NCI-H2227 (cell line): Measurements from ENCODE around the gene UST.

Experiments used
- DNase-seq: peaks from one replicate; lab custom pipeline; 2025; ENCODE audit not compliant: unreplicated experiment; lab: John Stamatoyannopoulos, UW

The UST gene

GRCh38 chr6:148799647-148800046 is 52.8 kb downstream of the UST start:
- no peak for DNase-seq

DNA sequence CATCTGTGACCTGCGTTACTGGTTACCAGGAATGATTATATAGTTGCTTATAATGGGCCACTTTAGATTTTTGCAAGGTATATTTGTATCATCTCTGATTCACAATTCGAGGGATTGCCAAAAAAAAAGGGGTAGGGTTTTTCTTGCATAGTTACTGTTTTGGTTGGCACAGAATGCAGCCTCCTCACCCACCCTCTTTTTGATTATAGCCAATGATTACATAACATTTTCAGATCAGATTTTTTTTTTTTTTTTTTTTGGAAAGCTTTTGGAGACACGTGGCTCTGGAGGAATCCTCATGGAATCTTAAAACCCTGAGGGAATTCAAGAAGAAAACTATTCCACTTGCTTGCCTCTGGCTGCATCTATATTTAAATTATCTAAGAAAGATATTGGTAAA is 53.7 kb downstream of the UST start:
- no peak for DNase-seq

- DNase-seq = no peak
These were observed 57.1 kb downstream of the UST start for GRCh38 chr6:148803979-148804378.

- no peak for DNase-seq
These were observed 58.9 kb downstream of the UST start for GRCh38 chr6:148805777-148806176.

DNA sequence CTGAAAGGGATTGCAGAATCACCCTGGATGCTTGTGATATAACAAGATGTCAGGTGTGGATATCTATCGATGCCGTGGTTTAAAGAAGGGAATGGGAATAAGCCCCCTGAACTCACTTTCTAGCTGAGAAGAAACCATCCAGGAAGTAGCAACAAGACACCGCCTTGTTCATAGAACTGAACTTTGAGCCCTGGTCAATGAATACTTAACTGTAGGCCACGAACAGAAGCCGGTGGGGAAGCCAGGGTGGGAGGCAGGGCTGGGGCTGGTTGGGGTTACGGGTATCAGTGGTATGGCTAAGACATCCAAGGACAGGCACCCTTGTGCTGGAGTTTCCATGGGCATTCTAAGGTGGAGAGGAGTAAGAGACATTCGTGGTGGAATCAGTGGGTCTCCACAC is 61.0 kb downstream of the UST start:
- DNase-seq = no peak

DNA sequence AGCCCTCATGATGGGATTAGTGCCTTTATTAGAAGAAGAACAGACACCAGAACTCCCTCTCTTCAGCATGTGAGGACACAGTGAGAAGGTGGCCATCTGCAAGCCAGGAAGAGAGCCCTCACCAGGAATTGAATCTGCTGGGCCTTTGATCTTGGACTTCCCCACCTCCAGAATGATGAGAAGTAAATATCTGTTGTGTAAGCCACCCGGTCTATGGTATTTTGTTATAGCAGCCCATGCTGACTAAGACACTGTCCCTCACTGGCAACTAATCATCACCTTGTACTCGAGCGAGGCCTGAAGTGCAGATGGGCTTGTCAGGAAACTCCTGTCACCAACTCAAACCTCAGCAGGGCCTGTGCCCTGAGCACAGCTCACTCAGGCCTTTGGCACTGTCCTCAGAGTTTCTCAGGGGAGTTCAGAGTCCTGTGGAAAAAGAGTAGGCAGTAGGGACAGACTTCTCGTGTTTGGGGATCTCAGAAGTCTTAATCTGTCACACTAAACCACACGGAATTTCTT is 62.0 kb downstream of the UST start:
- DNase-seq = no peak

DNA sequence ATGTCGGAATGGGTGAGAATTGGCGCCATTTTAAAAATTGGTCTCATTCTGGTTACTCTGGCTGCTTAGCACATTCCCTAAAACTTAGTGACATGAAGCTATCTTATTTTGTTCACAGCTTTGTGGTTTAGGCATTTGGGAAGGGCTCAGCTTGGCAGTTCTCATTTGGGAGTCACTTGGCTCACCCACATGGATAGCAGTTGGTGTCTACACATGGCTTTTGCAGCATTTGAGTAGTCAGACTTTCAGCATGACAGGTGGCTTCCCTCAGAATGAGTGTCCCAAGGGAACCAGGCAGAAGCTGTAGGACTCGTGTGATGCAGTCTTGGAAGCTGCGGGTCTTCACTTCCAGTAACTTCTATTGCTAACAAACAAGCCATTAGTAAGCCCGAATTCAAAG is 64.6 kb downstream of the UST start:
- DNase-seq = no peak

- no peak for DNase-seq
These were observed 67.4 kb downstream of the UST start for GRCh38 chr6:148814082-148814790.

GRCh38 chr6:148814869-148815268 is 68.0 kb downstream of the UST start:
- no peak for DNase-seq

- no peak for DNase-seq
These were observed 69.3 kb downstream of the UST start for GRCh38 chr6:148816117-148816516.

GRCh38 chr6:148817689-148818088 is 70.9 kb downstream of the UST start:
- DNase-seq = no peak

DNA sequence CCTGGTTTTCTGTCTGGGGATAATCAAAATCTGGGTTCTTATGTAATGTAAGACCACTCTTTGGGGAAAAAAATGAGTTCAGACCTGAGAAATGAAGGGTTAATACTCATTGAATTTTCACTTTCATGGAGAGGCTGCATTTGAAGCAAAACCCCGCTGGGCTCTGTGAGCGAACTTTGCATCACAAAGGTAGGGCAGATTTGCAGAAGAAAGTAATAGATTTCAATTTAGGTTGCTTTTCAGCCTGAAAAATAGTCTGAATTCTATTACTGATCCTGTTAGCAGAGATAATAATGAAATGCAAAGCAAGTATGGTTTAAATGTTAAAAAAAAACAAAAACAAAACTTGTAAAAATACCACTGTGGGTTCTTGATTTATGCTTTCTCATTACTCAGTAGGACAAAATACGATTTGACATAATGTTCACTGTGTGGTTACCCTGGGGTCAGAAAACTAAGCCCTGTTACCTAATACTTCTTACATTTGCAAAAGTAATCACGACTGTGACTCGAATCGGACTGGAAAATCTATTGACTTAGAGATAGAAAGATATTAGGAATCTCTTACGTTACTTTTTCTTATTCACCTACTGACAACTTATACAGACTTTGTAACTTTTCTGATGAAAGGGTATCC is 72.2 kb downstream of the UST start:
- DNase-seq = no peak

- no peak for DNase-seq
These were observed 73.0 kb downstream of the UST start for GRCh38 chr6:148819852-148820251.

- no peak for DNase-seq
These were observed 76.0 kb downstream of the UST start for GRCh38 chr6:148822819-148823218.

DNA sequence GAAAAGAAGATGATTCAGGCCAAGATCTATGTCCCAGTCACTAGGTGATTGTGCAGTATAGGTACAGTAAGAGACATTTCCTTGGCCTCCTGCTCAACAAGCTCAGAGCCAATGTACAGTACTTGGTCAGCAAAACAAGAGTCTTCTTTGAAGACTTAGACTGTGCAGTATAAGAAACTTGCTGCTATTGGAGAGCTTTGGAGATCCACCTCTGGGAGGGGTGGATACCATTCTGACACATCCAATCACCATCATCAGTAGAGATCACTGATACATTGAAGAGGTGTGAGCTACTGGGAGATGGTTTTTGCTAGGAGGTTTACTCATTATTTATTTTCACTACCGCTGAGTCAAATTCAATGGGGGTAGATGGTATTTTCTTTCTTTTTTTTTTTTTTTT is 77.5 kb downstream of the UST start:
- no peak for DNase-seq

- DNase-seq = no peak
These were observed 78.1 kb downstream of the UST start for GRCh38 chr6:148824960-148825359.

DNA sequence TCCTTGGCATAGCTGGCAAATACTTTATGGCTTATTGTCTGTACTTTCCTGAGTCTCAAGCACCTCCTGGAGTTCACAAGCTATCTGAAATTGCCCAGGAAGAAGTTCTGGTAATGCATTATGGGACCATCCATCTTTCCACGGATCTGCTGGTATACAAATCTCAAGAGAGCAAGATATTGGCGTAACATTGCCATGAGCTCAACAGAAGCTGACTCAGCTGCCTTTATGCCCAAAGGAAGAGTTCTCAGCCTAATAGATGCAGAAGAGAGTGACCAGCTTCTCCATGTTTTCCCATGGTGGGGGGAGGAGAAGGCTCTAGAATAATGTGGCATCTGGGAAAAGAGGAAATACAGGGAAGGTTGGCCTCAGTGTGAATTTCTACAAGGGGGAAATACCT is 78.7 kb downstream of the UST start:
- DNase-seq = no peak

DNA sequence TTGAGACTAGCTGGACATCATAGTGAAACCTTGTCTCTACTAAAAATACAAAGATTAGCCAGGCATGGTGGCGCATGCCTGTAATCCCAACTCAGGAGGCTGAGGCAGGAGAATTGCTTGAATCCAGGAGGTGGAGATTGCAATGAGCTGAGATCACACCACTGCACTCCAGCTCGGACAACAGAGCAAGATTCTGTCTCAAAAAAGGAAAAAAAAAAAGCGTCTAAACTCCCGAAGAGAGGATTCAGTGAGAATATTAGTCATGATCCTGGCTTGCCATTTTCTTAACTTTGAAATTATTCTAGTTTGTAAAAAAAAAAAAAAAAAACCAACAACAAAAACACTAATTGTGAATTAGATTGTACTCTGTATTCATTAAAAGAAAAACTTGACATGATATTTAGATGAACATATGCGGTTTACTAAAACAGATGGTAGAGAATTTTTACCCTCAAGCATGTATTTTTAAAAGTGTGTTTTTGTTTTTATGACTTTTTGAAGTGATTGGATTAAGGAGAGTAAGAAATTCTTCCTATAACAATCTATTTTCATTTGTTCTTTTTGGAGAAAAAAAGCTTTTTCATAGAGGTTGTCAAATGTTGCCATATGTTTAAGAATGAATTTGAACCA is 80.7 kb downstream of the UST start:
- DNase-seq = no peak

- DNase-seq = no peak
These were observed 81.2 kb downstream of the UST start for GRCh38 chr6:148828047-148828446.

GRCh38 chr6:148829415-148830101 is 82.7 kb downstream of the UST start:
- no peak for DNase-seq

DNA sequence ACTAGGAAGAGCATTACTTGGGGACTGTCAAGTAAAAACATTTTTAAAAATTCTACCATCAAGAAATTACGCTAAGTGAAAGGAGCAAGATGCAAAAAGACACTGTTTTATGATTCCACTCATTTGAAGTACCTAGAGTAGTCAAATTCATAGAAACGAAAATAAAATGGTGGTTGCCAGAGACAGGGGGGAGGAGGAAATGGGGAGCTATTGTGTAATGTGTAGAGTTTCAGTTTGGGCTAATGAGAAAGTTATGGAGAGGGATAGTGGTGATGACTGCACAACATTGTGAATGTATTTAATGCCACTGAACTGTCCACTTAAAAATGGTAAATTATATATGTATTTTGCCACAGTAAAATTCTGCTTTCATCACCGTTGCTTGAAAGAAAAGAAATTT is 83.8 kb downstream of the UST start:
- DNase-seq = no peak

DNA sequence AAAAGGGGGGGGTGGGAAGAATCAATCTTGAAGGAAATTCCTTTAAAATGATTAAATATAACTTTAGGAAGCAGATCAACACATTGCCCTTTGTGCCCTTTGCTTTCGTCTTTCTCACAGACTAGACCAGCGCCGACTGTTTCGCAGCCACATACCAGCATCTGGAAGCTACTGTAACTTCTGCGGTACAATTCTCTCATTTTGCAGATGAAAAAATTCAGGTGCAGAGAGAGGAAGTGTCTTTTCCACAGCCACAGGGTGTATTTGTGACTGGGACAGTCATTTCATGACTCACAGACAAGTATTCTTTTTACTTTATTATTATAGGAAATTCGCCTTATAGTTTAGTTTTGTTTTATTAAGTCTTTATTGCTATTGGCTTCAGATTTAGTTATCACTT is 84.2 kb downstream of the UST start:
- DNase-seq = no peak
